GM19328 (cell line): ENCODE results near the gene SH3TC1.

Experiments used
- ATAC-seq: cut with Tn5 transposase; IDR thresholded peaks from one replicate; pipeline ENCODE4 v1.9.1; 2021; ENCODE audit warnings: mild to moderate bottlenecking, moderate library complexity; ENCODE audit not compliant: unreplicated experiment

The SH3TC1 gene

DNA sequence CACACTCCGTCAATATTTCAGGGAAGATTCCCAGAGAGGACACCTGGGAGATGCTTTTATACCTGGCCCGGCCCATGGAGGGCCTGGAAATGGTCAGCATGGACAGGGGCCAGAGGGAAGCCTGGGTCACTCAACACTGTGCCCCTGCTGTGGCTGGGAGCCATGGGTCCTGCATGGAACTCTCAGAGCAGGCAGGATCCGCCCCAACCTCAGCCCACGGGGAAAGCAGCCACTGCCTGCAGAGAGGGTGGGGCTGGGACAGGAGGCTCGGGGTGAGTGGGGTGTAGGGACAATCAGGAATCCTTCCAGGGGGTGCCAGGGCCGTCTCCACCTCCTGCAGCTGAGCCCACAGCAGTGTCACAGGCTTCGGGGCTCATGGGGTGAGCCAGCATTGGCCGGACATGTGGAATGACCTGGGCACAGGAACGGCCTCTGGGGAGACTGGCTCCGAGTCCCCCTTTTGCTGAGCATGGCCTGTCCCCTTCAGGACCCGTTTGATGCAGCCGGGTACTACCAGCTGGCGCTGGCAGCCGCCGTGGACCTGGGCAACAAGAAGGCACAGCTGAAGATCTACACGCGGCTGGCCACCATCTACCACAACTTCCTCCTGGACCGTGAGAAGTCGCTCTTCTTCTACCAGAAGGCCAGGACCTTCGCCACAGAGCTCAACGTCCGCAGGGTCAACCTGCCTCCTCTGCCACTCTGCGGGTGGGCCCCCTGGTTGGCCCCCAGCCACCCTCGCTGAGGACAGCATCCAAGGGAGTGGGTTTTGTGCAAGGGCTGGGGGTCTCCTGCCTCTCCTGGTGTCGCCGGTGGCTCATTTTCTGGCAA is 41.3 kb downstream of the SH3TC1 start:
- ATAC-seq = no peak

DNA sequence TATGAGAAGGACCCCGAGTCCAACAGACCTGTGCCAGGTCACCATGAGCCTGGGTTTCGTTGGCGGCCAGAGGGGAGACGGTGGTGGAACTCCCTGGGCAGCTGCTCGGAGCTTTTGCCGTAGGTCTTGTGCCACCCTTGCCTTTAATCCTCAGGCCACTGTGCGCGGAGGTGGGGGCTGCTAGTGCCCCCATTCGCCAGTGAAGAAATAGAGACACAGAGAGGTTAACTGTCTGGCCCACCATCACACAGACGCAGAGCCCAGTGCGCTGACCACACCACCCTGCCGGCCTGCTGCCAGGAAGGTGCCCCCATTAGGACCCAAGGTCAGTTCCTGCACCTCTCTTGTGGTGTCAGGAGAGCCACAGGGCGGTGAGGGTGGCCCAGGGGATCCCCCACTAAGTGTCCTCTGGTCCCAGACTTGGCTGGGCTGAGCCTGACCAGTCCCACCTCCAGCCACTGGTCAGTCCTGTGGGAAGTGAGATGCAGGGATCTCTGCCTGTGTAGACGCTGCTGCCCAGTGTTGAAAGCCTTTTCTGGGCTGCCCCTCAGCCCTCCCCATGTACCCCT is 42.2 kb downstream of the SH3TC1 start:
- no peak for ATAC-seq

GRCh38 chr4:8241895-8242696 is 43.0 kb downstream of the SH3TC1 start:
- ATAC-seq = no peak

DNA sequence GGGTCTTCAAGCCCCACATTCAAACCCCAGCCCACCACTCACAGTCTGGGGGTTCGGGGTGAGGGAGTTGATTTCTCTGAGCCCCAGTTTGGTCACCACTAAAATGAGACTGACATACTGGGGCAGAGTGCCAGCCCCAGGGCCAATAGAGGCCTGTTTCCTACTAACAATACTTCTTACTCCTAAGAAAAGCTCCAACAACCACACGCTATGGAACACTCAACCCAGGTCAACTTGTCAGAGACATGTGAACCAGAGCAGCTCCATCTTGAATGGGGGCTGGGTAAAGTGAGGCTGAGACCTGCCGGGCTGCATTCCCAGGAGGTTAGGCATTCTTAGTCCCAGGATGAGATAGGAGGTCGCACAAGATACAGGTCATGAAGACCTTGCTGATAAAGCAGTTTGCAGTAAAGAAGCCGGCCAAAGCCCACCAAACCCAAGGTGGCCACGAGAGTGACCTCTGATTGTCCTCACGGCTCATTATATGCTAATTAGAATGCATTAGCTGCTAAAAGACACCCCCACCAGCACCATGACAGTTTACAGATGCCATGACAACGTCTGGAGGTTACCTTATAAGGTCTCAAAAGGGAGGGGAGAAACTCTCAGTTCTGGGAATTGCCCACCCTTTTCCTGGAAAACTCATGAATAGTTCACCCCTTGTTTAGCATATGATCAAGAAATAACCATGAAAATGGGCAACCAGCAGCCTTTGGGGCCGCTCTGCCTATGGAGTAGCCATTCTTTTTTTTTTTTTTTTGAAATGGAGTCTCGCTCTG is 43.9 kb downstream of the SH3TC1 start:
- no peak for ATAC-seq

GRCh38 chr4:8244001-8244757 is 45.1 kb downstream of the SH3TC1 start:
- no peak for ATAC-seq

GRCh38 chr4:8244931-8245460 is 45.9 kb downstream of the SH3TC1 start:
- ATAC-seq = no peak

GRCh38 chr4:8245884-8246833 is 47.1 kb downstream of the SH3TC1 start:
- ATAC-seq = no peak

DNA sequence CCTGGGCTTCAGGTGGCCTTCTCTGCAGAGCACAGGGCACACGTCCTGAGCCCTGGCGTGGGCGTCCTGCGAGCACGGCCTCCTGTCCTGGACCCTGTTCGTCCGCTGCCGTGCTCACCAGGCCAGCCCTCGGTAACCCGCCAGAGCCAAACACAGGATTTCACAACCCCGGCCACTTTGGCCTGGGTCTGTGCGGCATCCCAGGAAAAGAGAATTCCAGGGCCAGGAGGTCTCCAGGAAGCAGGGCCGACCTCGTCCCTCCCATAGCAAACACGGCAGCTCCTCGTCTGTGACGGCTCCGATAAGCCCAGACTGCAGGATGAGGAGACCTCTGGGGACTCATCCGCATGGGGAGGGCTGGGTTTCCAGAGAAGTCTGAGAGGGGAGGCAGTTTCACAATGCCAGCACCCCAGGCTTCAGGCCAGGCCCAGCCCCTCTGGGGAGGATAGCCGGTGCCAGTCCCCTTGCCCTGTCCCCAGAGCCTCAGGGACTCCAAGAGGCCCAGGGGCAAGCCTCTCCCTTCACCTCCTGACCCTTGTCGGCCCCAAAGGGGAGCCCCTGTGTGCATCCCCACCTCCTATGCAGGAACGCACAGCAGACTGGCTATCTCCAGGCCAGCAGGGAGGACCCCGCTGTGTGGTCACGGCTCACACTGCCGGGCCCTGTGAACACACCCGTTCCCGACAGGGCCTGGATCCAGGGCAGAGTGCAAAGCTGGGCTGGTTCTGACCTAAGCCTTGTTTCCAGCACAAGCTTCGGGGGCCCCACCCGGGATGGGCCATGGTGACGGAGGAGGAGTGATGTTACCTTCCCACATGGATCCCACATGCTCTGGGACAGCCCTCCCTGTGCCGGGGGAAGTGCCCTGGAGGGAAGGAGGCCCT is 48.2 kb downstream of the SH3TC1 start:
- no peak for ATAC-seq

- no peak for ATAC-seq
Observed at GRCh38 chr4:8248091-8248490, 49.0 kb downstream of the SH3TC1 start.

- no peak for ATAC-seq
Observed at GRCh38 chr4:8250227-8250626, 51.1 kb downstream of the SH3TC1 start.

DNA sequence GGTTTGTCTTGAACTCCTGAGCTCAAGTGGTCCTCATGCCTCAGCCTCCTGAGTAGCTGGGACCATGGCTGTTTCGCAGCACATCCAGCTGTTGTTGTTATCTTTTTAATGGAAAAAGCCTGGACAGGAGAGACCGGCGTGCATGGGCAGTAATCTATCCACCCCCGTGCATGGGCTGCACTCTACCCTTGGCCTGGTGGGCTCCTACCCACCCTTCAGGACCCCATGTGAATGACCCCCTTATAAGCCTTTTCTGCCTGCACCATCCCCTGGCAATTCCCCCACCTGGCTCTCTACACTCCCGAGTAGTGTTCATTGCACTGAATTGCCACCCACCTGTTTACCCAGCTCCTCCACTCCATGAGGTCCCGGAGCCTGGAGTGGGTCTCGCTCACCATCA is 51.5 kb downstream of the SH3TC1 start:
- no peak for ATAC-seq

GRCh38 chr4:8251110-8251883 is 52.2 kb downstream of the SH3TC1 start:
- no peak for ATAC-seq

DNA sequence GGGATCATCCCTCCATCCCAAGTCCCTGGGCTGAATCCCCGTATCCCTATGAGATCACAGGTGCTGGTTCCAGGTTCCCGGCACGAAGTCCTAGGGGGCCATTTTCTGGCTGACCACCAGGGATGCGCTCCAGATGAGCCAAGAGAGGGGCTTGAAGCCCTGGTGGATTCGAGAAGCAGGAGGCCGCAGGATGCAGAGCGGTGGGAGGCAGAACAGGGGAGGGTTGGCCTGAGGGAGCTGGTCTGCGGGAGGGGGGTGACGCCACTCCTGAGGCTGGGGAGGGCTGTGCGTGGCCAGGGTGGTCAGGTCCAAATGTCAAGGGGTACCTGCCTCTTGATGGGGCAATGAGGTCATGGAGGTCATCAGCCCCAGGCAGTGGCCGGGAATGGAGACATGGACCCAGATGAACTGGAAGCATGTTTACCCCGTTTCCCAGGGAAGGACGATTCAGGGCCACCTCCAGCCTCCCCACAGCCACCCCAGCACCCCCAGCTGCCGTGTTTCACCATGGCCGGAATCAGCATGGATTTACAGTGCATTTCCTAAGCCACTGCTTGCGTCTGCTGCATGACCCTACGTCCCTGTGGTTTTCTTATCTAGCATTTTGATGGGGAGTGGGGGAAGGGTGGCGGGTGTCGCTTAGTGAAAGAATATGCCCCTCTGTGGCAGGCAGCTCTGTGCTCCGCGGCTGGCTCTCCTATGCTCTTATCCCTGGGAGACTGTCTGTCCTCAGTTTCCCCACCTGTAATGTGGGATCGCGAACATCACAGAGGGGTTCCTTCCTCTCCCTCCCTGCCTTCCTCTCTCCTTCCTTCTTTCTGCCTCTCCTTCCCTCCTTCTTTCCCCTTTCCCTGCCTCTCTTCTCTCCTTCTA is 53.4 kb downstream of the SH3TC1 start:
- no peak for ATAC-seq

DNA sequence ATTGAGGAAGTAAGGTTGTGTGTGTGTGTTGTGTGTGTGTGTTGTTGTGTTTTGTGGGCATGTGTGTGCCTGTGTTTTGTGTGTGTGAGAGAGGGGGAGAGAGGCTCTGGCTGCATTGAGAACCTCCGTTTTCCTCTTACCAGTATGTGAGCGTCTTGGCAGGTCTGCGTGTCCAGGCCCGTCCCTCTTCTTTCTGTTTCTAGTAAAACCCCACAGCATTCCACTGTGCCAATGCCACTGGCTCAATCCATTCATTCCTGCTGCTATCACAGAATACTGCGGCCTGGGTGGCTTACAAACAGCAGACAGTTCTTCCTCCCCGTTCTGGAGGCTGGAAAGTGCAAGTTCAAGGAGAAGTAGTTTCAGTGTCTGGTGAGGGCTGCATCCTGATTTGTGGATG is 55.0 kb downstream of the SH3TC1 start:
- no peak for ATAC-seq

GRCh38 chr4:8255698-8256441 is 56.8 kb downstream of the SH3TC1 start:
- no peak for ATAC-seq

DNA sequence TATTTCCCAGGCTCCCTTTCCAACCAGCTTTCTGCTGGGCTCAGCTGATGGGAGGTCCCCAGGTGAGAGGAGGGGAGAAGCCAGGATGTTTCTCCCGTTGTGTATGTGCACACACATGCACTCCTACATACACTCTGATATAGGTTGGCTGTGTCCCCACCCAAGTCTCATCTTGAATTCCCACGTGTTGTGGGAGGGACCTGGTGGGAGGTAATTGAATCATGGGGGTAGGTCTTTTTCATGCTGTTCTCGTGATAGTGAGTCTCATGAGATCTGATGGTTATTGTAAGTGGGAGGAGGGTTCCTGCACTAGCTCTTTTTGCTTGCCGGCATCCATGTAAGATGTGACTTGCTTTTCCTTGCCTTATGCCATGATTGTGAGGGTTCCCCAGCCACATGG is 58.8 kb downstream of the SH3TC1 start:
- no peak for ATAC-seq
